ENCODE data around the gene ADRB2.
"Not testable (repeated sequence)": the region's sequence is repeated elsewhere in the genome, so short reads cannot be mapped to it uniquely, and the experiment has no call there.

ADRB2 gene

DNA sequence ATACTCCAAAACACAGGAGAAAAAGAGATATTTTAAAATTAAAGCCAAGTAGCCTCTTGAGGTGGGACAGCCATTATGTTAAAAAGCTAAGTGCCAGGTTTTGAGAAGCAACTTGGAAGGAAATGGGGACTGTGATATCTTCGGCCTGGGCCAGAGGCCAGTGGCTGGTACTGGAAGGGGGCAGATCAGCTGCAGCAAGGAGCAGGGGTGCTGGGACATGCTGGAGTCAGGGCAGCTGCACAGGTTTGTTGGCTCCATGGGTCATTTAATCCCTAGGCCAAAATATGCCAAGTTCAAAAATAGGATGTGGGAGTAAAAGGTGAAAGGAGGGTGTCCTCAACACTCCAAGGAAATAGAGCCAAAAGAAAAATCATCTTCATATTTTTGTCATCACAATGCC, 30.0 kb downstream of the ADRB2 start:
- DNase-seq: no peak

GRCh38 chr5:148857474-148857873, 31.1 kb downstream of the ADRB2 start:
- DNase-seq: no peak

DNA sequence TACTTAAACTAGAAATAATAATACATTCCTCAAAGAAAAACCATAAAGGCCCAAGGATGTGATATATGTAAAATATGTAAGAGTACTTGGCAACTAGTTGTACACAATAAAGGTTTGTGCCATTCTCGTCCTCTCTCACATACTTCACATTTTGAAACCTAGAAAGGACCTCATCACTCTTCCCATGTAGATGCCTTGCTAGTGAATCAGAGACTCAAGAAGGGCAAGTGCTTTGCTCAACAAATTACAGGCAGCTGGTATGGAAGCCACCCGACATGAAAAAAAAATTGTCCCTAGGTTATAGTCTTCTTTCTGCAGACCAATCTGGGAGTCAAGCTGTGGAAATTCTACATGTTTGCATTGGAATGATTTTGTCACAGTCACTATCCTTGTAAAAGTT, 31.7 kb downstream of the ADRB2 start:
- DNase-seq: no peak

DNA sequence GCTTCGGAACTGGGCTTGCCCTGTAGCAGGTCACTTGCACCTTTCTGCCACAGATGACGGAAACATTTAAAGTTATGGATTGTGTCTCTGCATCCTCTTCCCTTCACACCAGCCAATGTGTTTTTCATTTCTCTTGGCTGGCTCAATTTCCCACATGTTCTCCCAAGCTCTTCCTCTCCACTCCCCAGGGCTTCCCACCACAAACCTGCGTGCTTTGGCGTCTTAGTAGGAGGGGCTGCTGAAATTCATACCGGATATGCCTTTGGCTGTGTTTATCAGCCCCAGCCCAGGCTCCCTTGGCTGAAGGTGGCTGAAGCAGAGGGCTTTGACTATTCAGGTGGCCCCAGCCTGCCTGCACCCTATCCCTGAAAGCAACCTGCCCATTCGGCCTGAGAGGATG, 32.1 kb downstream of the ADRB2 start:
- no peak for DNase-seq

GRCh38 chr5:148859703-148860102, 33.3 kb downstream of the ADRB2 start:
- no peak for DNase-seq

DNA sequence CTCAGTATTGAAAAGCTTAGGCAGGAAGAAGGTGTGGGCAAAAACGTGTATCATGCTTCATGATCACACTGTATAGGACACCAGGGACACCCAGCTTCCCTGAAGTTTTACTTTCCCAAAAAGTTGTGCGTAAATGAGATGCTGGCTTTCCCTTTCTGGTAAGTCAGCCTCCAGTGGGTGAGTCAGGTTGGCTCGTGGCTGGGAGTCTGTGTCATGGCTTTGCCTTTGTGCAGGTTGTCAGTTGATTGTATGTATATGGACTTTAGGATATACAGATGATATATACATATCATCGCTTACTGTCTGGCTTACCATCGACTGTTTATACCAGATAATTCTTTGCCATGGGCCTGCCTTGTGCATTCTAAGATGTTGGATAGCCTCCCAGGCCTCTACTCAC, 34.2 kb downstream of the ADRB2 start:
- DNase-seq: no peak

DNA sequence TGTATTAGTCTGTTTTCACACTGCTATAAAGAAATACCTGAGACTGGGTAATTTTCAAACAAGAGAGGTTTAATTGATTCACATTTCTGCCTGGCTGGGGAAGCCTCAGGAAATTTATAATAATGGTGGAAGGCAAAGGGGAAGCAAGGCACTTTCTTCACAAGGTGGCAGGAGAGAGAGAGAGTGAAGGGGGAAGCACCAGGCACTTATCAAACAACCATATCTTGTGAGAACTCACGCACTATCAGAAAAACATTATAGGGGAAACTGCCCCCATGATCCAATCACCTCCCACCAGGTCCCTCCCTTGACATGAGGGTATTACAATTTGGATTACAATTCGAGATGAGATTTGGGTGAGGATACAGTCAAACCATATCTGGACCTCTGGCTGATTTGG, 34.7 kb downstream of the ADRB2 start:
- no peak for DNase-seq

DNA sequence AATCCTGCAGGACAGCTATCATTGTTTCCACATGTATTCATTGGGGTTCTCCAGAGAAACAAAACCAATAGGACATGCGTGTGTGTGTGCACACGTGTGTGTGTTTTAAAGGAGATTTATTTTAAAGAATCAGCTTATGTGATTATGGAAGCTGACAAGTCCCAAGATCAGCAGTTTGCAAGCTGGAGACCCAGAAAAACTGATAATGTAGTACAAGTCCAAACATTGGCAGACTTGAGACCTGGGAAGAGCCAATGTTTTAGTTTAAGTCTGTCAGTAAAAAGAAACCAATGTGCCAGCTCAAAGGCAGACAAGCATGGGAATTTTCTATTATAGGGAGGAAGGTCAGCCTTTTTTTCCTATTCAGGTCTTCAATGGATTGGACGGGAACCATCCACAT, 35.3 kb downstream of the ADRB2 start:
- DNase-seq: no peak

GRCh38 chr5:148864113-148864841, 37.9 kb downstream of the ADRB2 start:
- no peak for DNase-seq

- DNase-seq: no peak
Measured at GRCh38 chr5:148866024-148866423, 39.6 kb downstream of the ADRB2 start.

DNA sequence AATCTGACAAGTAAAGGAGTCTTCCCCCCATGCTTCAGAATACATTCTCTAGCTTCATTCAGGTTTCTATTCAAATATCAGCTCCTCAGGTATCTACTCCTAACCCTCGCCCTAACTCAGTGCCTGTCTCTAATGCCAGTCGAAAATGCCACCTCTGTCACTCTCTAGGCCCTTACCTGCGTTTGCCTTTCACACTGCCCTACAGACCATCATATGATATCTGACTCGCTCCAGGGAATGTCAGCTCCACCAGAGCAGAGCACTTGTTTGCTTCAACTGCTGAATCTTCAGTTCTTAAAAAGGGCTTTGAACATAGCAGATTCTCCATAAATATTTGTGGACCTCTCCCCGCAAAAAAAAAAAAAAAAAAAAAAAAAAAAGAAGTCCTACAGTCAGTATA, 46.7 kb downstream of the ADRB2 start:
- DNase-seq: no peak

GRCh38 chr5:148873690-148874485, 47.5 kb downstream of the ADRB2 start:
- no peak for DNase-seq

- no peak for DNase-seq
Measured at GRCh38 chr5:148875205-148875875, 48.9 kb downstream of the ADRB2 start.

DNA sequence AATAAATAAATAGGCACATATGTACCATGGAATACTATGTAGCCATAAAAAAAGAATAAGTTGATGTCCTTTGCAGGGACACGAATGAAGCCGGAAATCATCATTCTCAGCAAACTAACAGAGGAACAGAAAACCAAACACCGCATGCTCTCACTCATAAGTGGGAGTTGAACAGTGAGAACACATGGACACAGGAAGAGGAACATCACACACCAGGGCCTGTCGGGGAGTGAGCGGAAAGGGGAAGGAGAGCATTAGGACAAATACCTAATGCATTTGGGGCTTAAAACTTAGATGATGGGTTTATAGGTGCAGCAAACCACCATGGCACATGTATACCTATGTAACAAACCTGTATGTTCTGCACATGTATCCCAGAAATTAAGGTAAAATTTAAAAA, 51.0 kb downstream of the ADRB2 start:
- not testable (repeated sequence) for DNase-seq

Measured in stimulated activated CD4-positive, alpha-beta T cell treated with anti-CD3 and anti-CD28 coated beads, Interleukin-4, amount 100 ng/mL, for 1 hour (primary cell).